ENCODE data around the gene TMEM168. TPM values are rescaled to one million over a fixed set of nuclear protein-coding genes. Genes with fewer than 3 reads are reported as not detected.
"Not testable (repeated sequence)": the region's sequence is repeated elsewhere in the genome, so short reads cannot be mapped to it uniquely, and the experiment has no call there.

Gene TMEM168
- polyA plus RNA-seq, 1 donor, result 62.4 TPM

DNA sequence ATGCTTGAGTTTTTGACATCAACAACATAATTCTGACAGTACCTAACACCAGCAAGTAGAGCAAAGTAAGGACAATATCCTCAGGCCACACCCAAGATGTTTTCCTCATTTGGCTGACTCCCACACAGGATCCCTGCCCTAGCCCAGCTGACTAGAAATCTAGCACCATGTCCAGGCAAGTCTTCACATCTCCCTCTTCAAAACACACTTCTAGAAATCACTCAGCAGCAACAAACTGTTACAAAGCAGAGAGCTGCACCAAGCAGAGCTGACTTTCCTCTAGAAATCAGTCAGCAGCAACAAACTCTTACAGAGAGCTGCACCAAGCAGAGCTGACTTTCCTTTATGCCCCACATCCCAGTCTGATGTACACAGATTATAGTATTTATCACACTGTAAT lies 7.7 kb downstream of the TMEM168 start:
- no peak for DNase-seq

DNA sequence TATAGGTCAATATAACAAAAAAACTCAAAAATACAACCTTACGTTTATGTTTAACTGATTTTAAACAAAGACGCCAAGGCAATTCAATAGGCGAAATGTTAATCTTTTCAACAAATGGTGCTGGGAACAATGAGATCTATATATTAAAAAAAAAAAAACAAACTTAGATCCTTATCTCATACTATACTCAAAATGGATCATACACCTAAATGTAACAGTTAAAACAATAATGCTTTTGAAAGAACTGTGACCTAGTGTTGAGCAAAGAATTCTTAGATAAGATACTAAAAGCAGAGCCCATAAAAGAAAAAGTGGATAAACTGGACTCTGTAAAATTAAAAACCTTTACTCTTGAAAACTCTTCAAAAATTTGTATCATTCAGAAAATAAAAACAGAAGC lies 8.6 kb downstream of the TMEM168 start:
- DNase-seq, result no peak

DNA sequence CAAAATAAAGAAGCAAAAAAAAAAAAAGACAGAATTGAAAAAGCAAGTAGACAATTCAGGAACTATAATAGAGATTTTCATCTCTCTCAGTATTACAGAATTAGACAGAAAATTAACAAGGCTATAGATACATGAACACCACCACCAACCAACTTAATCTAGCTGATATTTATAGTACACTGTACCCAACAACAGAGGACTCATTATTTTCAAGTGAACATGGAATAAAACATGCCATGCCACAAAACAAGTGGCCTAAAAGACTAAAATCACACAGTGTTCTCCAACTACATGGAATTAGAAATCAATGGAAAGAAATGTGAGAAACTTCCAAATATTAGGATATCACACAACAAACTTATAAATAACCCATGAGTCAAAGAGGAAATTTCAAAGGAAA lies 9.1 kb downstream of the TMEM168 start:
- no peak for DNase-seq

DNA sequence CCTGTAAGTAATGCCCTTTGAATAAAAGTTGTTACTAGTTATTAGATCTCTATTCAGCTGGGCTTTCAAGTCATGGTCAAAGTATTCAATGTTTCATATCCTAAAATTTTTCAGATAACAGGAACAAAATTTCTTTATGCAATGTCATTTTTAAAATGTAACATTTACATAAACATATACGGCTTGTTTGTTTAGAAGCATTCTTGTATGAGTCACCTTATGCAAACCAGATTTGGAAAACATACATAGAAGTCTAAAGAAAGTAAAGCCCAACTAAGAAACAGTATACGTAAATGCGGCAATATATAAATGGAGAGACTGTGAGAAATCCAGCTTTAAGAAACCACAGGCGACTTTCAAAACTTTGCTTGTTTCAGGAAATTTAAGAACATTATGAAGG lies 10.5 kb downstream of the TMEM168 start:
- DNase-seq, result no peak

DNA sequence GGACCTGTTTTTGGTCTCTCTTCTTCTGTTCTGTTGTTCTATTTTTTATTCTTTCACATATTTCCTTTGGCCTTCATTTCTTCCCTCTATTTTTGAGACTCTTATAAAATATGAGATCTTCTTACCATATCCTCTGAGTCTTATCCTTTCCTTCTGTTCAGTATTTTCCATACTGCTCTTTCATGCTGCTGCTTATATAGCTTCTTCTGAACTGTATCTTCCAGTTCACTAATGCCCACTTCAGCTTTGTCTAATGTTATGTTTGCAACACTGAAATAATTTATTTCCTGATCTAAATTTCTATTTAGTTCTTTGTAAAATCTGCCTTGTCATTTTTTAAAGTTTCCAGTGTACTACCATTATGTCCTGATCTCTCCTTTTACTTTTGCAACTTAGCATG lies 12.8 kb downstream of the TMEM168 start:
- DNase-seq, result no peak

DNA sequence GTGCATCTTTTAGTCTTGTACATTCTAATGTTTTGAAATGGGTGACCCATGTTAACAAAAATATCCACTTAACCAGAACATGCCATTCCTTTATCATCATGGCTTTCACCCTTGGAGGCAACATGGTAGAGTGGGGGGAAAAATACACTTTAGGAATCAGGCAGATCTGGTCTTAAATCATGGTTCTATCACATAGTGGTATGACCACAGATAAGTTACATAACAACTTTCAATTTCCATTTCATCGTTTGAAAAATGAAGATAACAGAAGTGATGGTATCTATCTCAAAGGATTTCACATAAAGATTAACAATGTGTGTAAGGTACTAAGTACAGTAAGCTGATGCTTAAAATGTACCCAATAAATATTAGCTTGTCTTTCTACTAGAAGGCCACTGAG lies 19.0 kb downstream of the TMEM168 start:
- DNase-seq, result no peak

DNA sequence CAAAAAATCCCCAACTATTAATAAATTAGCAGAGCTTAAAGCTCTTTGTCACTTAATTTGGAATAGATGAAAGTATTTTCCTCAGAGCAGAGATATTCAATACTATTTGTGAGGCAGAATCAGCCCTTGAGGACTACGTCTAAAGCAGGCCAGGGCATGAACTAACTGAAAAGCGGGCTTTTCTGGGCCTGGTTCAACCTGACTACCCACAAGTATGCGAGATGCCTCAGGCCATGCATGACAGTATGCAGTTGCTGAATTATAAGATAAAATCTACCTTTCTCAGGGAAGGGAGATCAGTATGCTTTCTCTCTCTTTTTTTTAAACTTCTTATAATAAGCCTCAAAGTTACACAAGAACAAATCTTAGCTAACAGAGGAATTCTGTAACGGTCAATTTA lies 20.1 kb downstream of the TMEM168 start:
- peak; percentile 43 for DNase-seq

DNA sequence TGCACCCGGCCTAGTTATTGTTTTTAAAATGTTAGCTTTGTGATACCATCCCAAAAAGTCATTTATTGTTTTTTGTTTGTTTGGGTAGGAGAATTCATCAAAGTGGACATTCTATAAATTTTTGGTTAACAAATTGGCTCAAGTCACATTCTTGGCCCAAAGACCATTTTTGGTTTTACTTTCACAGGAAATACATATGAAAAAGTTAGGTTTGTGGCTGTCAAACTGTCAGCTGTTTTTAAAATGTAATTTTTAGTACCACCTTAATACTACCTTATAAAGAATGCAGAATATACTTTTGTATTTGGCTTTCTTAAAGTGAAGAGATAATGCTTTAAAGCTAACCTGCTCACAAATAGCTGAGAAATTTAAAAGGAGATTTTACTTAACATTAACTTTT lies 25.1 kb downstream of the TMEM168 start:
- DNase-seq, result no peak

DNA sequence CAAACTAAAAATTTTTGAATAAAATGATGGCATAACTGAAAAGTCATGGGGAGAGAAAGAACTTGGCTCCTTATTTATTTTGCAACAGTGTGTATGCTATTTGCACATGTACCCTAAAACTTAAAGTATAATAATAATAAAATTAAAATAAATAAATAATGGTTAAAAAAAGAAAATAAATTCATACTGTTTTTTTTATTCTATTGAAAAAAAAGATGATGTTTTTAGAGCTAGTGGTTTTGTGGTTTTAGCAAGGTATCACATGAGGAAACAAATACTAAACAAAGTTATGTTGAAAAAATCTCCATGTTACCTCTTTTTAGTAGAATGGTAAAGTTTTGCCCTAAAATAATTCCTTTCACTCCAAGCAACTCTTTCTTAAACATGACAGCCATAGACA lies 26.2 kb downstream of the TMEM168 start:
- no peak for DNase-seq

DNA sequence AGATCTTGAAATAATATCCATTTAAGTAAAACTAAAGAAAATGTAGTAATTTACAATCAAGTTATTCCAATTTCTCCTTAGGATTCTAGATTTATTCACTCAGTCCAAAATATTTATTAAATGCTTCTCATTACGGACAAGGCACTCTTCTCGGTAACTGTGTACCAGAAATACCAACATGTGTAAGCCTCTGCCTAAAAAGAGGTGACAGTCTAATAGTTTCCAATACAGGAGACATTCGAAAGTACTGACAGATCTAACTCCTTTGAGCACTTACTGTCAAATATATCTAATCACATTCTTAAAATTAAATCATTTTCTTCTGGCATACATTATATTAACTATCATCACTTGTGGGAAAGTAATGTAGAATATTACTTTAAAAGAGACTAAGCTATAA lies 26.9 kb downstream of the TMEM168 start:
- DNase-seq, result no peak

DNA sequence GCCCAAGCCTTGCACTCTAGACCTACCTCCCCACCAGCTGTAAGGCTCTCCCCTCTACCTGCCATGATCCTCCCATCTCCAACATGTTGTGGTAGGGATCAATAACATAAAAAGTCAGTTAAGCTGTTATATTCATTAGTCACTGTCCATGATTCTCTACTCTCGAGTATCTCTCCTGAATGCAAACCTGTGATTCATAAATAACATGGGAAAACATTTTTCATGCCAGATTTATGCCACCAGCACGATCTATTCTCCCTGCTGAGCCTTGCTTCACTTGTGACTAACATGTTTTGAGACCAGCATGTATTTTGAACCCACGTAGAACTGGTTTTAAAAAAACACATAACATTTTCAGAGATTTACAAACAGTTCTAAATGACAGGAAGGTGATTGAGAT lies 30.3 kb downstream of the TMEM168 start:
- no peak for DNase-seq

DNA sequence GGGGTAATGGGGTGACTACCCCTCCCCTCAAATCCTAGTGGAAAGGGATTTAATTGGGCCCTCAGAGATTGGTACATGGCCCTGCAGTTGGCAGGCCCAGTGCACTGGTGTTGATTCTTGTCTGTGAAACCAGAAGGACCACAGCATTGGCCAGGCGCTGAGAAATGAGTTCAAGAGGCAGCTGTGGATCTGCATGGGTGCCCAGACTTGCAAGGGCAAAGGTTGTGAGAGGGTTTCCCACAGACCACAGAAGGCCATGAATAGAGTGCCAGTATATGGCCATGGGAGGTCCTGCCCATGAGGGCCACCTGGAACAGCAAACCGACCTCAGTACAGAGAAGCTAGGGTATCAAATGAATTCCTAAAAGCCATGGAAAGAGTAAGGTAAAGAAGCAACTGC lies 32.9 kb downstream of the TMEM168 start:
- DNase-seq, result no peak

DNA sequence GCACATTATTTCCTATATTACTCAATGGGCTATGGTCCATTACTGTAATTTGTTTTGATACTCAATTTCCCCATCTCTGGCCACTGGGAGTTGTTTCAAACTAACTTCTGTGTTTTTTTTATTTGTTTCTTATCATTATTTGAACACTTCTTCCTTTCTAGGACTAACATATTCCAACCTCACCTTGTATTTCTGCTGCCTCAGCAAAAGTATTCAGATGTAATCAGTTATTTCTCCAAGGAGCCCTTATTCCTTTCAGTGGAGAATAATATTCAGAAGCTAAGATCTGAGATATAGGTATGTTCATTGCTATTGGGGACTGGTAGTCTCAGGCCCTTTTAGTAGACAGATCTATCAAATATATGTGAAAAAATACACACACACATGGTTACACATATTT lies 36.9 kb downstream of the TMEM168 start:
- no peak for DNase-seq

DNA sequence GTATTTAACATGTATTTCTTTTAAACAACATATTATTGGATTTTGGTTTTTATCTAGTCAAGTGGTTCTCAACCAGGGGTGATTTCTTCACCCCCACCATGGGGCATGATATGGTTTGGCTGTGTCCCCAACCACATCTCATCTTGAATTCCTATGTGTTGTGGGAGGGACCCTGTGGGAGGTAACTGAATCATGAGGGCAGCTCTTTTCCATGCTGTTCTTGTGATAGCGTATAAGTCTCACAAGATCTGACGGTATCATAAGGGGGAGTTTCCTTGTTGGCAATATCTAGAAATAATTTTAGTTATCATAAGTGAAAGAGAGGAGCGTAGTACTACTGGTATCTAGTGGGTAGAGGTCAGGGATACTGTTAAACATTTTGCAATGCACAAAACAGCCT lies 37.6 kb downstream of the TMEM168 start:
- DNase-seq, result no peak

DNA sequence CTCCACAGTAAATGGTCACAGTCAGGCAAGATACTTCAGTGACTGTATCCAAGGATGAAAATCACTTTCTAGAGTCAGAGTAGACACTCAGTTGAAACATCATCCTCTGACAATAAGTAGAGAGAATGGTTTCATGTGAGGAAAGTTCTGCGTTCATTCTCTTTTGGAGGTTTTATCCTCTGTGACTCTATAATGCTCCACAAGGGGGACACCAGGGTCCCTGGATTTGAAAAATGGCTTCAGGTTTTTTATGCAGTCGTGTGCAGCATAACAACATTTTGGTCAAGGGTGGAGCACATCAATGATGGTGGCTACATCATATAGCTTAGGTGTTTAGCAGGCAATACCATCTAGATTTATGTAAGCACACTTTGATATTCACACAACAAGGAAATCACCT lies 40.4 kb downstream of the TMEM168 start:
- no peak for DNase-seq

DNA sequence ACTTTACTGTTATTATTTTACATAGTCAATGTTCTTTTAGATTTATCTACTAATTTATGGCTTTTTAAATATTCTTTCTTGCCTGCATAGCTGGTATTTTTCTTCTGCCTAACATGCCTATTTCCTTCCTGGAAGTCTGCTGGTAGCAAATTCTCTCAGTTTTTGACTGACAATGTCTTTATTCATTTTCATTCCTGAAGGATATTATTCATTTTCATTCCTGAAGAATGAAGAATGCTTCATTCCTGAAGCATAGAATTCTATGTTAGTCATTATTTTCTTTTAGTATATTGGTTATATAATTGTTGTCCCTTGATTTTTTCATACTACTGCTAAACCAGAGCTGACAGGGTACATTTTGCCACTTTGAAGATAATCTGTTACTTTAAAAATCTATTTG lies 41.8 kb downstream of the TMEM168 start:
- DNase-seq, result no peak

DNA sequence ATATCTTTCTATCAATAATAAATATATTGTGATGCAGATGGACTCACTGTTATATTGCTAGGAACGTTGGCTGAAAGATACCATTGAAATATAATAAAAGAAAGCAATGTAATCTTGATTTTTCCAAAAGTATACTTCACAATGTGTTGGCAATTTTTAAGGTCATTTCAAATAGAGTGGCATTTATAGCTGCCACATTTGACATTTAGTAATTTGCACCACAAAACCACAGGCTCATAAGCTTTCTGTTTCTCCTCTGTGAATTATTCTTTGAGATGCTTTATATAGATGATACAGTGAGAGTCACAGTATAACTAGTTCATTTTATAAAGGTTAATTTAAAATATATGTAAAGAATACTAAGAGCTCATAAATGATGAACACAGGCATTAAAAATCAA lies 44.6 kb downstream of the TMEM168 start:
- no peak for DNase-seq

DNA sequence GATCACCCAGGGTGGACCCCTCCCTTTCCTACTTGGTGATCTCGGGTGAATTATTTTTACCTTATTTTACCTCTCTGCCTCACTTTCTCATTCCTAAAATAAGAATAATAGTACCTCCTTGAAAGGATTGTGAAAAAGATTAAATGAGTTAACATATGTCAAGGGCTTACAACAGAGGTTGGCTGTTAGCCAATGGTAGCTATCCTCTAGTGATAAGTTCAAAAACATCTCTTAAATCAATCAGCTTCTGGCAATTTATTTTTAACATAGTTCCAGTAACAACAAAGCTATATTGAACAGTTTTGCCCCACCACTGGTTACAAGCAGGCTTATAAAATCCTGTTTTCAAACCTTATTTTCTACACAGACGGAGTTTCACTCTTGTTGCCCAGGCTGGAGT lies 45.4 kb downstream of the TMEM168 start:
- no peak for DNase-seq

DNA sequence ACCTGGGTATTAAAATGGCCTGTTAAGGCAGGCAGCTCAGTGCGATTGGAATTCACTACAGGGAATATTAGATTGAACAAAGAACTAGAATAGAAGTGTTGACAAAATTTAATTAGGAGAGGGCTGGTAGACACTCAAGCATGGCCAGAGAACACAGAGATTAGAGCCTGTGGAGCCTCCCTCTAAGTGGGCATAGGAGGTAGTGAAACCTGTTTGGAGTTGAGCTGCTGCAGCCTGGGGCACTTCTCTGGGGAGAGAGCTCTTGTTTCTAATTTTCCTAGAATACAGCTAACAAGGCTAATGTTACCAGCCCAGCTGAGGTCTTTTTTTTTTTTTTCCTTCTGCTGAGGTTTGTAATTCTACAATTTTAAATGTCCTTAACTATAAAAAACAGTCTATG lies 46.4 kb downstream of the TMEM168 start:
- peak; percentile 29 for DNase-seq

DNA sequence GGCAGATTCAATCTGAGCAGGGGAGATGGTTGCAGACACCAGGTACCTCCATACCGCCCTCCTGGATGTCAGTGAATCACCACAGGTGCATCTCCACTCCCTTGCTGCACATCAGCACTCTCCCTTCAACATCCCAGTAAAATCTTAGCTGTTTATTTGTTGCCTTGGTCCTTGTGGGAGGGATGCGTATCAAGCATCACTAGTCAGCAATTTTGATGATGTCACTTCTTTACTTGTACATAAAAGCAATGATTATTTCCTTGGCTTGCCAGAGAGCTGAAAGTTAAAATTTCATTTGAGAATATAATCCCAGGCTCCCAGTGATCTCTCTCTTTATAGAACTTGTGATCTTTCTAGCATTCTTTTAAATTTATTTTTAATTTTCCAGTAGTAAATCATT lies 49.5 kb downstream of the TMEM168 start:
- no peak for DNase-seq

DNA sequence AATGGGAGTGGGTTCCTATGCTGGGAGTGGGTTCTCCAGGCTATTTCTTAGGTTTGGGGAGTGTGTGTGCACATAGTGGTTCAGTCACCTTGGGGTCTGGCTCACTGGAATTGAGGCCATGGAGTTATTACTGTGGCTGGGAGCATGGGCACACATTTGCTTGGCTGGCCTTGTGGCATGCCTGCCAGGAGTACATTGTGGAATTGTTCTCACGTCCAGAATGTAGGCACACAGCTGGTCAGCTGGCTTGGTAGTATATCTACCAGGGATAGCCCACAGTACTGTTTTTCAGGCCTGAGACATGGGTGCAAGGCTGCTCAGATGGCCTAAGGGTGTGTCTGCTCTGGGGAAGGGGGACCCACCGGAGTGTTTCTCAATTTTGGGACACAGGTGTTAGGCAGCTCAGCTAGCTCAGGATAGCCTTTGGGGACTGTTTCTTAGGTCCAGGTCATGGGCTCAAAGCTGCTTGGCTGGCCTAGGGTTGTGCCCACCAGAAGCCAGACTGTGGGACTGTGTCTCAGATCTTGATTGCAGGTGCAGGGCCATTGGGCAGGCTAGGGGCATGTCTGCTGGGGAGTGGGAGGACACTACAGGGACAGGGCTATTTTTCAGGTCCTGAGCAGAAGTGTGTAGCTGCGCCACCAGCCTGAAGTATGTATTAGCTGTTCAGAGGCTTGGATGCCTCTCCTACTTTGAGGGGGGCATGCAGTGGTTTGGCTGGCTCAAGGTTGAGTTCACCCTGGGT lies 50.6 kb downstream of the TMEM168 start:
- no peak for DNase-seq

DNA sequence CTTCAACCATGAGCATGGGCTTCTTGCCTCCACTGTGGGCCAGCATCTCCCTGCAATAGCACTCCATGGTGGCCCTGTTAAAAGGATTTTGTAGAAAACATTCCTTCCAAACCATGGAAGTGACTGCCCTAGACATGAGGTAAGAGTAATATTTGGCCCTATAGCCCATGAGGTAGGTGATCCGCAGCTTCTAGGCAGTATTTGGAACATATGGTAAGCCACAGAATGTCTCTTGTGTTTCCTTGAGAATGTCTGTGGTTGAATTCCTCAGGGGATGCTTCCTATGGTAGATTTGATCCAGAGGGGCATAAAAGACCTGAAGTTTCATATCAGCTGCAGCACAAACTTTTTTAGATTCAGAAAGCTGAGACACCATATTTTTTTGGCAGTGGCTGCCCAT lies 54.9 kb downstream of the TMEM168 start:
- no peak for DNase-seq

DNA sequence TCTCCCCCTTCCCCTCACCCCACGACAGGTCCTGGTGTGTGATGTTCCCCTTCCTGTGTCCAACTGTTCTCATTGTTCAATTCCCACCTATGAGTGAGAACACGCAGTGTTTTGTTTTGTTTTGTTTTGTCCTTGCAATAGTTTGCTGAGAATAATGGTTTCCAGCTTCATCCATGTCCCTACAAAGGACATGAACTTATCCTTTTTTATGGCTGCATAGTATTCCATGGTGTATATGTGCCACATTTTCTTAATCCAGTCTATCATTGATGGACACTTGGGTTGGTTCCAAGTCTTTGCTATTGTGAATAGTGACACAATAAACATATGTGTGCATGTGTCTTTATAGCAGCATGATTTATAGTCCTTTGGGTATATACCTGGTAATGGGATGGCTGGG lies 58.9 kb downstream of the TMEM168 start:
- DNase-seq, result not testable (repeated sequence)

DNA sequence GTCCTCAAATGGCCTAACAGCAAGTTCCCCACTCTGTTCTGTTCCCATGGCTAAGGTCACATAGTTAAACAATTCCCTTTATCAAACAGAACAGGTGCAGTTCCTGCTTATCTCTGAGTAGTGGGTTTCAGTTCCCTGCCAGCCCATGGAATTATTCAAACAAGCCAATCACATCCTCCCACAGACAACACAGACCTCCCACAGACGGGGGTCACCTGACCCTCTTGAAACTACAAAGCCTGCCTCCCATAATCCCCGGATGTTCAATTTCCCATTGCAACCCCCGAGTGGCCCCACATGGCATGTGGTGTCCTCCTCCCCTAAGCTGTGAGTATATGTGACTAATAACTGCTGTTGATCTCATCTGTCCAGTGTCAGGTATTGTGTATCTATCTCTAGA lies 64.1 kb downstream of the TMEM168 start:
- no peak for DNase-seq

DNA sequence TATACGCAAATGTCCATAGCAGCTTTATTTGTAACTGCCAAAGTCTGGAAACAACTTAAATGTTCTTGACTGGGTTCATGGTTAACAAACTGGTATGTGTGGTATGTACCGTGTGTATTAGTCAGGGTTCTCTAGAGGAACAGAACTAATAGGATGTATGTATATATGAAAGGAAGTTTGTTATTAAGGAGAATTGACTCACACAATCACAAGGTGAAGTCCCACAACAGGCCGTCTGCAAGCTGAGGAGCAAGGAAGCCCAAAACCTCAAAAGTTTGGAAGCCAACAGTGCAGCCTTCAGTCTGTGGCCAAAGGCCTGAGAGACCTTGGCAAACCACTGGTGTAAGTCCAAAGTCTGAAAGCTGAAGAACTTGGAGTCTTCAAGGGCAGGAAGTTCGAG lies 66.8 kb downstream of the TMEM168 start:
- no peak for DNase-seq

All from left kidney (tissue), 2 donors.